Endothelial cell of umbilical vein (primary cell): ENCODE results near the gene GTF2E1. TPM values are rescaled to one million over a fixed set of nuclear protein-coding genes. Genes with fewer than 3 reads are reported as not detected.
A peak's percentile ranks its signal among the peaks of the same experiment; 100 is the strongest.

Experiments
- BruUV-seq: library from RNA; stranded (reverse); fragments of 400-500 nt; replicated peaks from 2 replicates; lab custom pipeline; 2021; lab: Mats Ljungman, UMichigan
- CTCF ChIA-PET: fragments of 300-600, 350-600 bp; sonication (Branson Sonifier 250); formaldehyde crosslinking; loops from one replicate; lab custom pipeline; 2021; ENCODE audit warnings: antibody characterized with exemption, inconsistent platforms; lab: Charles Lee
- POLR2A ChIA-PET: fragments of 300-600, 350-600 bp; sonication (Branson Sonifier 250); formaldehyde crosslinking; loops from one replicate; lab custom pipeline; 2021; ENCODE audit warnings: antibody characterized with exemption, inconsistent platforms; lab: Charles Lee
- DNase-seq: peaks from one replicate; pipeline ENCODE4 v3.0.0-alpha.2; 2011; ENCODE audit warnings: low read depth, low spot score
- FAIRE-seq: peaks from 2 replicates; lab custom pipeline; 2011; peaks lifted over from hg19 to GRCh38; lab: Jason Lieb, UNC
- H2AFZ ChIP-seq: 2 replicates; pipeline ENCODE4 v1.6.0; 2012; ENCODE audit warnings: low read depth, low read length, control low read depth, inconsistent platforms
- H3K27ac ChIP-seq: 2 replicates; pipeline ENCODE4 v1.5.1; 2011; ENCODE audit warnings: low read depth, mild to moderate bottlenecking, control low read depth, low read length, moderate library complexity; ENCODE audit not compliant: insufficient read depth
- H3K27me3 ChIP-seq, 2 experiments: 2 replicates each; pipeline versions ENCODE4 v1.6.0 to v1.6.1; 2011; ENCODE audit warnings: low read length in 2 of 2, mixed read lengths in 1 of 2; ENCODE audit not compliant: control insufficient read depth in 2 of 2, insufficient read depth in 2 of 2
- H3K36me3 ChIP-seq, 2 experiments: 2 replicates in 1 of 2; 3 replicates in 1 of 2; pipeline ENCODE4 v1.5.1; 2011; ENCODE audit warnings: low read length in 2 of 2, mild to moderate bottlenecking in 1 of 2, moderate library complexity in 1 of 2; ENCODE audit not compliant: control insufficient read depth in 2 of 2, insufficient read depth in 2 of 2; ENCODE audit errors: extremely low read depth in 1 of 2
- H3K4me1 ChIP-seq: 3 replicates; pipeline ENCODE4 v1.5.1; 2011; ENCODE audit warnings: mild to moderate bottlenecking, low read length; ENCODE audit not compliant: control insufficient read depth, insufficient read depth; ENCODE audit errors: extremely low read depth
- H3K4me2 ChIP-seq: 2 replicates; pipeline ENCODE4 v1.6.1; 2011; ENCODE audit warnings: low read length, control low read depth, mixed read lengths; ENCODE audit not compliant: insufficient read depth
- H3K4me3 ChIP-seq, 3 experiments: fragments of 200-600 bp in 1 of 3; sonication (generic), shearing (Covaris generic) in 1 of 3; replicated peaks in 1 of 3; 2 replicates each; pipeline ENCODE4 v1.5.1; 2011 to 2016; ENCODE audit warnings: control low read depth in 3 of 3, low read length in 3 of 3, mild to moderate bottlenecking in 2 of 3, inconsistent platforms in 1 of 3, low read depth in 1 of 3, moderate library complexity in 1 of 3; ENCODE audit not compliant: insufficient read depth in 1 of 3
- H3K79me2 ChIP-seq: 2 replicates; pipeline ENCODE4 v1.6.0; 2012; ENCODE audit warnings: low read length, inconsistent platforms; ENCODE audit not compliant: control insufficient read depth, insufficient read depth
- H3K9ac ChIP-seq: replicated peaks from 2 replicates; pipeline ENCODE3; 2011; ENCODE audit warnings: low read length, control low read depth; ENCODE audit not compliant: insufficient read depth; ENCODE audit errors: extremely low read depth
- H3K9me1 ChIP-seq: replicated peaks from 3 replicates; pipeline ENCODE4 v1.6.0; 2011; ENCODE audit warnings: mild to moderate bottlenecking, low read length; ENCODE audit not compliant: control insufficient read depth, insufficient read depth; ENCODE audit errors: extremely low read depth
- H3K9me3 ChIP-seq: replicated peaks from 2 replicates; pipeline ENCODE4 v1.5.1; 2012; ENCODE audit warnings: low read length, inconsistent platforms; ENCODE audit not compliant: control insufficient read depth, insufficient read depth
- H4K20me1 ChIP-seq: replicated peaks from 2 replicates; pipeline ENCODE3; 2011; ENCODE audit warnings: mild to moderate bottlenecking, low read length; ENCODE audit not compliant: control insufficient read depth, insufficient read depth; ENCODE audit errors: extremely low read depth
- CTCF ChIP-seq, 2 donors: IDR thresholded peaks; 1 replicate in 1 of 2; 2 replicates in 1 of 2; pipeline ENCODE4 v1.5.1; 2011; ENCODE audit warnings: low read length in 2 of 2, mild to moderate bottlenecking in 2 of 2, moderate library complexity in 2 of 2, control low read depth in 1 of 2, inconsistent platforms in 1 of 2, low read depth in 1 of 2; ENCODE audit not compliant: insufficient read depth in 1 of 2; ENCODE audit errors: extremely low read depth in 1 of 2
- EZH2 ChIP-seq: IDR thresholded peaks from 2 replicates; pipeline ENCODE4 v1.6.1; 2012; ENCODE audit warnings: borderline replicate concordance, low read depth, mild to moderate bottlenecking, moderate library complexity, low read length, inconsistent platforms; ENCODE audit not compliant: severe bottlenecking
- FOS ChIP-seq: IDR thresholded peaks from 2 replicates; pipeline ENCODE4 v1.6.1; 2011; ENCODE audit warnings: mild to moderate bottlenecking, low read length, moderate library complexity, borderline replicate concordance; ENCODE audit not compliant: insufficient read depth
- GATA2 ChIP-seq: IDR thresholded peaks from 2 replicates; pipeline ENCODE4 v1.7.0; 2011; ENCODE audit warnings: low read depth, mild to moderate bottlenecking, moderate library complexity, mixed read lengths, low read length; ENCODE audit not compliant: insufficient read length, insufficient read depth
- JUN ChIP-seq: IDR thresholded peaks from 2 replicates; pipeline ENCODE4 v1.6.1; 2011; ENCODE audit warnings: borderline replicate concordance, low read depth; ENCODE audit not compliant: insufficient read length, insufficient read depth
- MYC ChIP-seq: IDR thresholded peaks from one replicate; pipeline ENCODE4 v1.6.1; 2011; ENCODE audit warnings: mild to moderate bottlenecking, low read depth, low read length
- POLR2AphosphoS5 ChIP-seq: IDR thresholded peaks from 2 replicates; pipeline ENCODE4 v1.6.1; 2012; ENCODE audit warnings: low read depth, mild to moderate bottlenecking, control low read depth, low read length, moderate library complexity; ENCODE audit not compliant: insufficient read depth
- dilution Hi-C: fragments of 300-500 bp; cut with MboI; formaldehyde crosslinking; loops from one replicate; pipeline ENCODE4 v1.15.0; 2019; ENCODE audit warnings: low sequenced_read_pairs; ENCODE audit not compliant: extremely low pct_ligation_motif_present
- intact Hi-C: fragments of 100-400 bp; cut with micrococcal nuclease; formaldehyde crosslinking; loops from one replicate; pipeline ENCODE4 v1.10.0; 2022
- polyA plus RNA-seq, 4 experiments: library from polyadenylated mRNA; depleted of rRNA in 3 of 4; stranded (reverse) in 3 of 4; unstranded in 1 of 4; fragments of >200 nt; gene quantifications; 2 replicates each; pipeline versions ENCODE4 v1.2.1 to v1.2.3, GENCODE V29; 2011 to 2012; ENCODE audit warnings: missing spikeins in 1 of 4
- total RNA-seq: library from RNA; stranded (reverse); gene quantifications from 2 replicates; pipeline ENCODE4 v1.2.3, GENCODE V29; 2021

Gene GTF2E1
- total and polyA plus RNA-seq, 2 donors (not counting 3 experiments of a cell fraction or from before 2014, with no cell fraction given): 10.6 to 27.7 TPM

GRCh38 chr3:120773932-120774331 lies 31.4 kb downstream of the GTF2E1 start:
- Histone ChIP-seq H3K27ac (no peak overlapping the region), H3K9ac (no peak overlapping the region), H3K79me2 (peaks cover 10% of the 10 kb centered on the region), H3K36me3 (peaks cover 1 to 9% of the 10 kb centered on the region in 2 experiments), H3K27me3 (no peaks in the 10 kb centered on the region), H3K4me1 (peaks cover 4% of the 10 kb centered on the region), H3K9me1 (no peaks in the 10 kb centered on the region), H4K20me1 (no peaks in the 10 kb centered on the region), H3K9me3 (no peaks in the 10 kb centered on the region), H3K4me3 (no peak overlapping the region), H3K4me2 (no peak overlapping the region), H2AFZ (no peak overlapping the region)
- DNase-seq: no peak
- CTCF ChIA-PET: interaction anchor here (0.8 to 0.9 kb wide), 2 partner anchors 20 to 21 kb away, joined by 3 read pairs; no protein-coding TSS in a partner anchor
- TF ChIP-seq GATA2: no peak
- no peak for TF ChIP-seq CTCF (IDR thresholded peaks at IDR 0.05; ENCODE audit: extremely low read depth in 1 of 2, insufficient read depth in 1 of 2, low read depth in 1 of 2, low read length in 2 of 2)
- TF ChIP-seq FOS: peak; percentile 50
- POLR2A ChIA-PET: no interaction called here
- dilution Hi-C loops: no loop called here
- intact Hi-C loops: no loop called here
- FAIRE-seq: no peak
- BruUV-seq: no TSS peak

DNA sequence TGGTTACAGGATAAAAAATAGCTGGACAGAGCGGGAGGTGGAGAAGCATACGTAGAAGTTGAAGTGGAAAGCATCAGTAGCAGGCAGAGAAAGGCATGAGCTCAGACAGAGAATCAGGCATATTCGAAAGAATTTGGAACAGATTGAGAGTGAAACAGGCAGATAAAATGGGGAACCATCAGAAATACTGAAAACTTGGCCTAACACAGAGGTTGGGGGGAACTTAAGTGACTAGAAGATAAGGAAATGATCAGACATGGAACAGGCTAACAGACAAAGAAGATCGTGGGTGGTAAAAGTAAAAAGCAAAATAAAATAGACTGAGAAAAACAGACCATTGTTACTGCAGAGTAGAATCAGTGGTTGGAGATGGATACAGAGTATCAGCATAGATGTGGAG lies 32.9 kb downstream of the GTF2E1 start:
- no peak for DNase-seq
- H4K20me1 ChIP-seq: no peaks in the 10 kb centered on the region
- intact Hi-C loops (no loop called here), dilution Hi-C loops (no loop called here)
- H3K4me2 ChIP-seq: no peak overlapping the region
- TF ChIP-seq JUN: no peak
- no peak for TF ChIP-seq CTCF (IDR thresholded peaks at IDR 0.05; ENCODE audit: extremely low read depth in 1 of 2, insufficient read depth in 1 of 2, low read depth in 1 of 2, low read length in 2 of 2)
- TF ChIP-seq EZH2: no peak
- no peak for TF ChIP-seq FOS
- TF ChIP-seq POLR2AphosphoS5: no peak
- TF ChIP-seq MYC: no peak
- no peak overlapping the region for H3K27ac ChIP-seq
- CTCF ChIA-PET: no interaction called here
- FAIRE-seq: no peak
- H3K4me1 ChIP-seq: peaks cover 9% of the 10 kb centered on the region
- H3K36me3 ChIP-seq: peaks cover 1 to 9% of the 10 kb centered on the region in 2 experiments
- H3K79me2 ChIP-seq: peaks cover 2% of the 10 kb centered on the region
- H2AFZ ChIP-seq: no peak overlapping the region
- no peaks in the 10 kb centered on the region for H3K9me1 ChIP-seq
- H3K9me3 ChIP-seq: no peaks in the 10 kb centered on the region
- no peak overlapping the region for H3K4me3 ChIP-seq
- H3K27me3 ChIP-seq: no peaks in the 10 kb centered on the region
- H3K9ac ChIP-seq: no peak overlapping the region
- BruUV-seq: no TSS peak
- POLR2A ChIA-PET: no interaction called here
